Thyroid gland (tissue), 4 donors: ENCODE data around the gene DOHH. TPM values are rescaled to one million over a fixed set of nuclear protein-coding genes. Genes with fewer than 3 reads are reported as not detected.

ENCODE experiments used
- DNase-seq, 2 donors: peaks; one replicate each; pipeline ENCODE4 v3.0.0-alpha.2; 2019
- H3K27ac ChIP-seq, 3 donors: fragments of 200-600 bp; sonication (generic); 1 replicate in 2 of 3; 2 replicates in 1 of 3; pipeline ENCODE4 v1.5.1; 2016 to 2019; ENCODE audit warnings: mild to moderate bottlenecking in 1 of 3, moderate library complexity in 1 of 3
- H3K27me3 ChIP-seq: fragments of 200-600 bp; sonication (generic); one replicate; pipeline ENCODE4 v1.5.1; 2019
- H3K36me3 ChIP-seq, 2 donors: fragments of 200-600 bp; sonication (generic); one replicate each; pipeline ENCODE4 v1.5.1; 2016 to 2019
- H3K4me1 ChIP-seq, 2 donors: fragments of 200-600 bp; sonication (generic); one replicate each; pipeline ENCODE4 v1.5.1; 2017 to 2019
- H3K4me3 ChIP-seq, 3 donors: fragments of 200-600 bp; sonication (generic); replicated peaks in 1 of 3; 1 replicate in 2 of 3; 2 replicates in 1 of 3; pipeline ENCODE4 v1.5.1; 2016; ENCODE audit warnings: mild to moderate bottlenecking in 1 of 3
- H3K9me3 ChIP-seq: fragments of 200-600 bp; sonication (generic); one replicate; pipeline ENCODE4 v1.5.1; 2017
- CTCF ChIP-seq, 6 experiments: fragments of 200-600 bp in 3 of 6; fragments of 450-650 bp in 3 of 6; sonication (generic) in 3 of 6; IDR thresholded peaks; one replicate each; pipeline ENCODE4 v1.5.1; 2016 to 2019; ENCODE audit warnings: antibody characterized with exemption in 6 of 6, mild to moderate bottlenecking in 2 of 6, inconsistent platforms in 1 of 6, moderate library complexity in 1 of 6
- POLR2A ChIP-seq, 2 donors: fragments of 450-650 bp; IDR thresholded peaks; one replicate each; pipeline ENCODE4 v1.6.1; 2017; ENCODE audit warnings: antibody characterized with exemption in 2 of 2, mild to moderate bottlenecking in 2 of 2, moderate library complexity in 1 of 2
- WGBS, 2 donors: methylation state at CpG; one replicate each; pipeline ENCODE4 v1.1.5; 2017; 5-methylcytosine and 5-hydroxymethylcytosine counted together
- intact Hi-C: fragments of 100-400 bp; cut with DNase I; formaldehyde crosslinking; loops from one replicate; pipeline ENCODE4 v1.15.1; 2023
- total RNA-seq, 4 donors: library from RNA; depleted of rRNA; stranded (reverse); fragments of >200 nt; gene quantifications; one replicate each; pipeline ENCODE4 v1.2.3, GENCODE V29; 2016

DOHH gene
- total RNA-seq, 4 donors from 2014 or later: 9.0 to 18.9 (median 13.6) TPM

DNA sequence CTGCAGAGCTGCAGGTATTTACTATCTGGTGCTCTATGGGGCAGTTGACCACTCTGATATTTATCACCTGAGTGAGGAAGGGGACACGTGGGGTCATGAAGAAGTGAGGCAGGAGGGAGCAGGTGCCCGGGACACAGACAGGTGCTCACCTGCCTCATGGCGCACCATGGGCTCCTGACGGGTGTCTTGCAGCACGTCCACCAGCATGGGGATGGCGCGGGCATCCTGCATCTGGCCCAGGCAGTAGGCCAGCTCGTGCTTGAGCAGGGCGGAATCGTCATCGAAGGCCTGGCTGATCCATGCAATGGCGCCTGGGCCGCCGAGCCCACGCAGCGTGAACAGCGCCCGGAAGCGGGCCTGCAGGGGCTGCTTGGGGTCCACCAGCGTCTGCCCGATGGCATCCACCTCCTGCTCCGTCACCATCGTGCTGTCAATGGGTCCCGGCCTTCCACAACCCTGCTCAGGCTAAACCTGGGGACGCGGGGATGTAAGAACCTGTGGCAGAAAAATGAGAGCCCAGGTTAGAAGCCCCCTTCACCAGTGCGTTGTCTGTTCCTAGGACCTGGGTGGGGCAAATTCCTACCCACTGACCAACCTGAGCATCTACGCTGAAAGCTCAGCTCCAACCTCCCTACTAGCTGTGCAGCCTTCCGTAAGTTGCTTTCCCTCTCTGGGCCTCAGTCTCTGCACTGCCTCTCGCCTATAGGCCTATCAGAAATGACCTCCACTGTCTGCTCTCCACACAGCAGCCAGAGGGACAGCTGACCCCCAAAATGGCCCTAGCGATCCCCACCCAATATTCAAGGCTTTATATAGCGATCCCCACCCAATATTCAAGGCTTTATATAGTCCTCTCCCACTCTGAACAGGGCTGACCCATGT, 3.8 kb downstream of the DOHH start:
- no peaks in the 10 kb centered on the region for H3K27me3 ChIP-seq
- no peak overlapping the region for H3K4me3 ChIP-seq
- no peaks in the 10 kb centered on the region for H3K9me3 ChIP-seq
- WGBS, 2 donors: 95 to 99% methylated on average over 25 to 31 of the region's 32 CpGs
- no peak for TF ChIP-seq CTCF (IDR thresholded peaks at IDR 0.05)
- TF ChIP-seq POLR2A (IDR thresholded peaks at IDR 0.05): no peak
- peaks cover 8% of the 10 kb centered on the region in 2 donors for H3K4me1 ChIP-seq
- intact Hi-C loops: no loop called here
- no peak overlapping the region for H3K27ac ChIP-seq
- H3K36me3 ChIP-seq: peaks cover 19 to 33% of the 10 kb centered on the region in 2 donors
- no peak for DNase-seq

DNA sequence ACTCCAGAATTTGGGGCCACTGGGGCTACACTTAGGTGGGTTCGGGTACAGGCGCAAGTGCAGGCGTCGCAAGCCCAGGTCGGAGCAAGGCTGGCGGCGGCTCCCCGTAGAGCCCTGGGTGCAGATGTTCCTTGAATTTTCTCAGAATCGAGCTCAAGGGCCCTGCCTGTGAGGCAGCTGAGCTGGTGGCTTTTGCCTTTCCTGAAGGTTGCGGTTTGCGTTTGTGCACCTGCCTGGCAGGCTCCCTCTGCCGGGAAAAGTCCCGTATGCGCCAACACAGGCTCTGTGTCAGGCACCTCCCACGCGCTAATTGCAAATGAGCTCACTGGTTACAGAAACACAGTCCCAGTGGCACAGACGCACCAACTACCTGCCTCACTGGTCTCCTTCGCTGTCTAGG, 5.9 kb downstream of the DOHH start:
- no peaks in the 10 kb centered on the region for H3K27me3 ChIP-seq
- H3K4me3 ChIP-seq: no peak overlapping the region
- no peak for DNase-seq
- intact Hi-C loops: no loop called here
- 95 to 96% methylated on average over 17 of the region's 18 CpGs for WGBS, 2 donors
- H3K36me3 ChIP-seq: peaks cover 25 to 35% of the 10 kb centered on the region in 2 donors
- no peak overlapping the region for H3K27ac ChIP-seq
- H3K4me1 ChIP-seq: peaks cover 4 to 5% of the 10 kb centered on the region in 2 donors
- H3K9me3 ChIP-seq: no peaks in the 10 kb centered on the region
- no peak for TF ChIP-seq CTCF (IDR thresholded peaks at IDR 0.05)
- no peak for TF ChIP-seq POLR2A (IDR thresholded peaks at IDR 0.05)

DNA sequence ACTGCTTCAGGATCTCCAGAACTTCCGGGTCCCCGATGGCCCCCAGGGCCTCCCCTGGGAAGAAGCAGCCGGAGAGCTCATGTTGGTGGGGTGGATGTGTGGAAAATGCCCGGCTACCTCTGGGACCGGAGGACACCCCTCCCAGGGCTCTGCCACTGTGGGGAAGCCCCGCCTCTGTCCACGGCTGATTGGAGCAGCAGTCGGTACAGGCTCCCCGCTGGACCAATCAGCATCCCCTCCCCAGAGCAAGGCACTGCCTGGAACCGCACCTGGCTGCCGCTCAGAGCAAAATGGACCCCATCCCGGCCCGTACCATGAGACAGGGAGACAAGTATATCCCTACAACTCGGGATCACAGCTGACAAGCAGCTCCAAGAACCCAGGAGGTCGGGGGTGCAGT, 6.4 kb downstream of the DOHH start:
- Histone ChIP-seq H3K4me1 (no peaks in the 10 kb centered on the region), H3K27me3 (no peaks in the 10 kb centered on the region), H3K27ac (no peak overlapping the region), H3K36me3 (peaks cover 25 to 35% of the 10 kb centered on the region in 2 donors), H3K9me3 (no peaks in the 10 kb centered on the region), H3K4me3 (no peak overlapping the region)
- WGBS, 2 donors: 79 to 81% methylated on average over 7 to 9 of the region's 15 CpGs
- intact Hi-C loops: no loop called here
- DNase-seq: no peak
- TF ChIP-seq CTCF (IDR thresholded peaks at IDR 0.05) (no peak), POLR2A (IDR thresholded peaks at IDR 0.05) (no peak)

- H3K4me3 ChIP-seq: no peak overlapping the region
- 95% methylated on average over 14 of the region's 14 CpGs for WGBS, 2 donors
- H3K27me3 ChIP-seq: no peaks in the 10 kb centered on the region
- no peak for TF ChIP-seq CTCF (IDR thresholded peaks at IDR 0.05)
- no peak for TF ChIP-seq POLR2A (IDR thresholded peaks at IDR 0.05)
- peaks cover 25 to 35% of the 10 kb centered on the region in 2 donors for H3K36me3 ChIP-seq
- H3K9me3 ChIP-seq: no peaks in the 10 kb centered on the region
- DNase-seq: no peak
- no peak overlapping the region for H3K27ac ChIP-seq
- H3K4me1 ChIP-seq: no peaks in the 10 kb centered on the region
- intact Hi-C loops: no loop called here
These were observed 6.8 kb downstream of the DOHH start for GRCh38 chr19:3493651-3494050.

DNA sequence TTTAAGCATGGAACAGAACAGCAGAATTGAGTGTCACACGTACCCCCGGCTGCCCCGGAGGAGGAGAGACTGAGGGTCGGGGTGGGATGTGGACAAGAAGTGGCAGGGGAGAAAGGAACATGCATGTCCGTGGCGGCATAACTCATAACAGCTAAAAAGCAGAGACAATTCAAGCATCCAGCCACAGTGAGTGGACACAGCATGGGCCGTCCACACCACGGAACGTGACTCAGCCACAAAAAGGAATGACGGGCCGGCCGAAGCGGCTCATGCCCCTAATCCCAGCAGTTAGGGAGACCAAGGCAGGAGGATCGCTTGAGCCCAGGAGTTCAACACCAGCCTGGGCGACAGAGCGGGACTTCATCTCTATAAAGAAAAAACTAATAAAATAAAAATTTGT, 7.6 kb downstream of the DOHH start:
- 94 to 95% methylated on average over 16 of the region's 16 CpGs for WGBS, 2 donors
- Histone ChIP-seq H3K36me3 (peaks cover 25 to 35% of the 10 kb centered on the region in 2 donors), H3K4me1 (no peaks in the 10 kb centered on the region), H3K4me3 (no peak overlapping the region), H3K9me3 (no peaks in the 10 kb centered on the region), H3K27me3 (no peaks in the 10 kb centered on the region), H3K27ac (no peak overlapping the region)
- intact Hi-C loops: no loop called here
- TF ChIP-seq CTCF (IDR thresholded peaks at IDR 0.05) (no peak), POLR2A (IDR thresholded peaks at IDR 0.05) (no peak)
- no peak for DNase-seq
